CD4-positive, CD25-positive, alpha-beta regulatory T cell (primary cell): ENCODE measurements around the gene WWP2. TPM values are rescaled to one million over a fixed set of nuclear protein-coding genes. Genes with fewer than 3 reads are reported as not detected.
"Not testable (repeated sequence)": the region's sequence is repeated elsewhere in the genome, so short reads cannot be mapped to it uniquely, and the experiment has no call there.

Experiments
- ATAC-seq, 2 donors: fragments of 150-1000 bp; cut with Tn5 transposase; one replicate each; pipeline ENCODE4 v1.10.0; 2021; ENCODE audit warnings: low read depth in 2 of 2, moderate number of reproducible peaks in 2 of 2, moderate library complexity in 1 of 2
- DNase-seq, 3 donors: peaks; one replicate each; pipeline versions ENCODE4 v3.0.0 to v3.0.0-alpha.2; 2012 to 2022; ENCODE audit warnings: mixed read lengths in 1 of 3
- H3K27ac ChIP-seq: one replicate; pipeline ENCODE4 v1.7.0; 2013; ENCODE audit warnings: mild to moderate bottlenecking, low read length; ENCODE audit not compliant: insufficient read depth, poor library complexity, severe bottlenecking
- H3K27me3 ChIP-seq: one replicate; pipeline ENCODE4 v1.7.0; 2013; ENCODE audit warnings: low read length; ENCODE audit not compliant: control insufficient read depth, insufficient read depth
- H3K36me3 ChIP-seq: one replicate; pipeline ENCODE4 v1.7.0; 2013; ENCODE audit warnings: mild to moderate bottlenecking, low read length, moderate library complexity; ENCODE audit not compliant: control insufficient read depth, insufficient read depth
- H3K4me1 ChIP-seq: 2 replicates; pipeline ENCODE4 v1.7.0; 2013; ENCODE audit warnings: mild to moderate bottlenecking, low read length; ENCODE audit not compliant: insufficient read depth, control insufficient read depth, poor library complexity, severe bottlenecking
- H3K4me3 ChIP-seq: one replicate; pipeline ENCODE4 v1.7.0; 2013; ENCODE audit warnings: low read depth, mild to moderate bottlenecking, low read length, moderate library complexity
- H3K9me3 ChIP-seq, 2 experiments: 1 replicate in 1 of 2; 2 replicates in 1 of 2; pipeline ENCODE4 v1.7.0; 2013; ENCODE audit warnings: low read length in 2 of 2, mild to moderate bottlenecking in 1 of 2, moderate library complexity in 1 of 2; ENCODE audit not compliant: control insufficient read depth in 2 of 2
- H3K27ac Mint-ChIP-seq, 3 donors: one replicate each; pipeline ENCODE4 v1.8.0; 2020 to 2022; ENCODE audit warnings: mild to moderate bottlenecking in 3 of 3, mixed read lengths in 3 of 3, moderate library complexity in 2 of 3
- H3K27me3 Mint-ChIP-seq: one replicate; pipeline ENCODE4 v1.8.0; 2022; ENCODE audit warnings: mild to moderate bottlenecking, mixed read lengths
- H3K36me3 Mint-ChIP-seq: one replicate; pipeline ENCODE4 v1.8.0; 2020; ENCODE audit warnings: mixed read lengths
- H3K4me1 Mint-ChIP-seq, 4 donors: one replicate each; pipeline ENCODE4 v1.8.0; 2020 to 2022; ENCODE audit warnings: mixed read lengths in 4 of 4, mild to moderate bottlenecking in 1 of 4
- H3K4me3 Mint-ChIP-seq, 4 donors: one replicate each; pipeline ENCODE4 v1.8.0; 2020 to 2022; ENCODE audit warnings: mild to moderate bottlenecking in 4 of 4, mixed read lengths in 4 of 4, moderate library complexity in 3 of 4
- H3K9me3 Mint-ChIP-seq, 7 donors: one replicate each; pipeline ENCODE4 v1.8.0; 2020 to 2022; ENCODE audit warnings: mixed read lengths in 7 of 7, mild to moderate bottlenecking in 3 of 7, moderate library complexity in 2 of 7
- polyA plus RNA-seq, 4 donors: library from polyadenylated mRNA; unstranded; fragments of 300-500 nt; fragmentation: Illumina TruSeq; gene quantifications; one replicate each; pipeline ENCODE4 v1.2.3, GENCODE V29; 2021
- total RNA-seq: library from RNA; stranded (reverse); gene quantifications from one replicate; pipeline ENCODE4 v1.2.3, GENCODE V29; 2022

WWP2 gene
- total and polyA plus RNA-seq, 5 donors from 2014 or later, result 36.3 to 93.0 (median 41.5) TPM

DNA sequence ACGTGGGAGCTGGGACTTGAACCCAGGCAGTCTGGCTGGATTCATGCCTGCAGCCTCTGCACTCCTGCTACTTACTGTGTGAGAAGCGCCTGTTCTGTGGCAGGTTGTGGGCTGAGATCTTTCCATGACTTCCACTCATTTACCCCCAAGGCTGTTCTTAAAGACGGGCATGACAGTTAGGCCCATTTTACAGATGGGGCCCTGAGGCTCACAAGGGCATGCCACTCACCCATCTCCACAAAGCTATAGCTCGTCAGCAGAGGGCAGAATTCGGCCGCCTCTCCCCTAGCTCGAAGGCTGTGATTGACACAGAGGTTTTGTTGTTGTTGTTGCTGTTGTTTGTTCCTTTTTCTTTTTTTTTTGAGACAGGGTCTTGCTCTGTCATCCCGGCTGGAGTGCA, 210.8 kb downstream of the WWP2 start:
- H3K27ac Mint-ChIP-seq, H3K27me3 ChIP-seq, H3K9me3 ChIP-seq, H3K4me3 ChIP-seq, H3K36me3 ChIP-seq, H3K4me1 Mint-ChIP-seq, DNase-seq, H3K4me3 Mint-ChIP-seq, ATAC-seq, H3K27ac ChIP-seq, H3K36me3 Mint-ChIP-seq, H3K27me3 Mint-ChIP-seq, H3K9me3 Mint-ChIP-seq, H3K4me1 ChIP-seq: not testable (repeated sequence)

DNA sequence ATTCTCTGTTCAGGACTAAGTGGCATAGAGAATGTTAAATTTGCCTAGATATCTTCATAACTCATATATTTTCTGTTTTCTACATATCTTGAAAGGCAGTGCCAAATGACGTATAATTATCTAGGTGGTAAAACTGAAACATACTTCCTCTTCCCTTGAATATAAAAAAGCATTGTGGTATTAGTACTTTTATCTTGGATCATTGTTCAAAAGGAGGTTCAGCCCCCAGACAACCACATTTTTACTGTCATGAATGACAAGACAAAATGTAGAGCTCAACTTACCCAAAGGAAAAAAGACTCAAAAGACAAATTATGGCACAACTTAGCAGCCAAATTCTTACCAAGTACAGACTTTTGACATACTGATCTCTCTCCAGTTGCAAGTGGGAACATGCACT, 223.1 kb downstream of the WWP2 start:
- not testable (repeated sequence) for H3K9me3 Mint-ChIP-seq, ATAC-seq, H3K27me3 ChIP-seq, H3K36me3 ChIP-seq, H3K9me3 ChIP-seq, DNase-seq, H3K27ac ChIP-seq, H3K27ac Mint-ChIP-seq, H3K27me3 Mint-ChIP-seq, H3K4me3 Mint-ChIP-seq, H3K4me1 ChIP-seq, H3K4me1 Mint-ChIP-seq, H3K4me3 ChIP-seq
- H3K36me3 Mint-ChIP-seq, result peaks cover 13% of the 10 kb centered on the region

Other genes starting within 250 kb of the WWP2 start
- gene NFAT5, start 196.4 kb upstream of the WWP2 start, total RNA-seq, result 57.6 TPM
- 10 to 100 TPM in 2 of 4 donors, 1 to 10 TPM in 2; 7.0 to 12.0 (median 10.0) TPM for gene NFAT5, start 196.4 kb upstream of the WWP2 start, polyA plus RNA-seq
- 3.9 TPM for gene NQO1, start 35.8 kb upstream of the WWP2 start, total RNA-seq
- gene NQO1, start 35.8 kb upstream of the WWP2 start, polyA plus RNA-seq, result 10 to 100 TPM in 2 of 4 donors, 1 to 10 TPM in 2; 4.1 to 15.1 (median 8.7) TPM
- 36.1 TPM for gene NOB1, start 7.4 kb upstream of the WWP2 start, total RNA-seq
- 10 to 100 TPM; 49.2 to 62.6 (median 52.8) TPM for gene NOB1, start 7.4 kb upstream of the WWP2 start, polyA plus RNA-seq
- gene CLEC18A, start 189.0 kb downstream of the WWP2 start, total RNA-seq, result 2.9 TPM
- under 1 TPM in 1 of 4 donors, not detected in 3; 0.14 TPM for gene CLEC18A, start 189.0 kb downstream of the WWP2 start, polyA plus RNA-seq